HepG2 (cell line): ENCODE results near the gene ZNF48. TPM values are rescaled to one million over a fixed set of nuclear protein-coding genes. Genes with fewer than 3 reads are reported as not detected.

ENCODE experiments used
- DPF2 ChIP-seq: sonication (generic); formaldehyde crosslinking; IDR thresholded peaks from 2 replicates; pipeline ENCODE4 v1.4.0; 2020; ENCODE audit warnings: mild to moderate bottlenecking, low read depth, missing genetic modification reagents, borderline replicate concordance
- MED1 ChIP-seq: sonication (generic); formaldehyde crosslinking; IDR thresholded peaks from 2 replicates; pipeline ENCODE4 v1.4.0; 2020; ENCODE audit warnings: missing genetic modification reagents
- MEIS1 ChIP-seq: sonication (generic); formaldehyde crosslinking; IDR thresholded peaks from 2 replicates; pipeline ENCODE4 v1.9.0; 2021; ENCODE audit warnings: mild to moderate bottlenecking, missing genetic modification reagents, moderate library complexity, borderline replicate concordance
- MTF2 ChIP-seq: sonication (generic); formaldehyde crosslinking; IDR thresholded peaks from 2 replicates; pipeline ENCODE4 v1.5.0; 2020; ENCODE audit warnings: missing genetic modification reagents, borderline replicate concordance
- MXI1 ChIP-seq: IDR thresholded peaks from 3 replicates; pipeline ENCODE4 v1.6.1; 2012; ENCODE audit warnings: low read depth, low read length, inconsistent platforms, borderline replicate concordance
- PCBP2 ChIP-seq: fragments of 200-400 bp; formaldehyde crosslinking; optimal IDR thresholded peaks from 2 replicates; pipeline ENCODE3; 2018; ENCODE audit warnings: low read length, low read depth; ENCODE audit not compliant: poor library complexity, severe bottlenecking
- ZBTB10 ChIP-seq: sonication (generic); formaldehyde crosslinking; IDR thresholded peaks from 2 replicates; pipeline ENCODE4 v1.4.0; 2020; ENCODE audit warnings: missing genetic modification reagents, borderline replicate concordance
- ZKSCAN8 ChIP-seq: IDR thresholded peaks from 2 replicates; pipeline ENCODE4 v1.6.1; 2016; ENCODE audit warnings: borderline replicate concordance, missing genetic modification reagents, missing compliant biosample characterization
- ZNF280B ChIP-seq: sonication (generic); formaldehyde crosslinking; IDR thresholded peaks from 2 replicates; pipeline ENCODE4 v1.5.0; 2020; ENCODE audit warnings: missing genetic modification reagents, mild to moderate bottlenecking, borderline replicate concordance
- ZNF292 ChIP-seq: sonication (generic); formaldehyde crosslinking; IDR thresholded peaks from 2 replicates; pipeline ENCODE4 v1.8.1; 2022; ENCODE audit warnings: mild to moderate bottlenecking, low read depth, missing genetic modification reagents, borderline replicate concordance
- ZNF530 ChIP-seq: sonication (generic); formaldehyde crosslinking; IDR thresholded peaks from 2 replicates; pipeline ENCODE4 v1.5.0; 2020; ENCODE audit warnings: low read depth, mild to moderate bottlenecking, missing genetic modification reagents
- ZNF674 ChIP-seq: sonication (generic); formaldehyde crosslinking; IDR thresholded peaks from 2 replicates; pipeline ENCODE4 v1.5.0; 2020; ENCODE audit warnings: low read depth, mild to moderate bottlenecking, missing genetic modification reagents
- ZNF709 ChIP-seq: sonication (generic); formaldehyde crosslinking; IDR thresholded peaks from 2 replicates; pipeline ENCODE4 v1.5.0; 2020; ENCODE audit warnings: mild to moderate bottlenecking, missing genetic modification reagents
- ZNF792 ChIP-seq: IDR thresholded peaks from 2 replicates; pipeline ENCODE4 v1.6.1; 2016
- polyA plus RNA-seq, 8 experiments: library from polyadenylated mRNA; depleted of rRNA in 3 of 8; stranded (reverse) in 7 of 8; unstranded in 1 of 8; fragments of >200 nt; fragmentation: Illumina TruSeq in 4 of 8; extraction: Trizol in 4 of 8; gene quantifications; 2 replicates each; pipeline versions ENCODE4 v1.2.1 to v1.2.3, GENCODE V29; 2011 to 2016; ENCODE audit warnings: low read depth in 4 of 8, missing spikeins in 1 of 8, mixed read lengths in 1 of 8; ENCODE audit not compliant: insufficient read depth in 1 of 8
- total RNA-seq, 5 experiments: library from RNA; depleted of rRNA; stranded (reverse); fragments of >200 nt; fragmentation: Illumina TruSeq; extraction: Trizol; gene quantifications; 2 replicates each; pipeline ENCODE4 v1.2.3, GENCODE V29; 2016; ENCODE audit warnings: low read depth in 1 of 5
- TF ChIP-seq, protein P1 (sequence below): IDR thresholded peaks from 2 replicates; pipeline ENCODE4 v1.6.1; 2016
- TF ChIP-seq, protein P2 (sequence below): IDR thresholded peaks from 2 replicates; pipeline ENCODE4 v1.6.1; 2016; ENCODE audit warnings: low read depth, borderline replicate concordance
- TF ChIP-seq, protein P3 (sequence below): sonication (generic); formaldehyde crosslinking; IDR thresholded peaks from 2 replicates; pipeline ENCODE4 v1.4.0; 2020; ENCODE audit warnings: missing genetic modification reagents, borderline replicate concordance

The ZNF48 gene
- total and polyA plus RNA-seq, 2 of the 13 experiments (the other 11 are each of a cell fraction or from before 2014, with no cell fraction given): 9.9 to 12.3 TPM

DNA sequence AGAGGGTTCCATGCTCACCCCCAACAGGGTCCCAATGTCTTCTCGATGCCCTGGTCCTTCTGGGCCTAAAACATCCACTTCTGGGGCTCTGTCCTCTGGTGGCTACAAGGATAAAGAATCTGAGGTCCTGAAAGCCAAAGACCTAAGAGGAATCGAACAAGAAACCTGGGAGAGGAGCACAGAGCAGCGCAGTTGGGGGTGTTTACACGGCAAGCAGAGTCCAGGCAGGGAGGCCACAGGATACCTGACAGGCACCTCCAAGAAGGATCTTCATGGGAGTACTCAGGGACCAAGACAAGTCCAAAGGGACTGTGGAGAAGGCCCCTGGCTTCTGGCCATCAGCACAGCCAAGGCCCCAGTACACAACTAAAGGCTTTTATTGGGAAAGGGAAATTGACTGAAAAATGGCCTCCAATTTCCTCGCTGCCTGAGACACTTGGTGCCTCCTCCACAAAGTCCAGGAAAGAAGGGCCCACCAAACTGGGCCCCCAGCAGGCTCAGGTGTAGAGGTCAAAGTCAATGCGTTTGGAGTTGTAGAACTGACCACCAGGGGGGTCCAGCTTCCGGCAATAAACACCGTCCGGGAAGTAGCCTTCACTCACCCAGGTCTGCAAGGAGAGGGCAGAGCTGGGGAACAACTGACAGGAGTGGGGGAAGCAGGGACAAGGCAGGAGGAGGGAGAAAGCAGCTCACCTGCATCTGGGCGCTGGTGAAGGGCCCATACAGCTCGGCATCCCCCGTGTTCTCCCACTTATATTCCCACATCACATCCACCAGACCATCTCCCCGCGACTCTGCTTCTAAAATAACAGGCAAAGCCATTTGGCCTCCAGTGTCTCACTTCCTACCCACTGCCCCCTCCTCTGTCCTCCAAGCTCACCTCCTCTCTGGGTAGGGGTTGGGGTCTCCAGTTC lies 42.5 kb upstream of the ZNF48 start (continued):
- TF ChIP-seq, protein P1, sequence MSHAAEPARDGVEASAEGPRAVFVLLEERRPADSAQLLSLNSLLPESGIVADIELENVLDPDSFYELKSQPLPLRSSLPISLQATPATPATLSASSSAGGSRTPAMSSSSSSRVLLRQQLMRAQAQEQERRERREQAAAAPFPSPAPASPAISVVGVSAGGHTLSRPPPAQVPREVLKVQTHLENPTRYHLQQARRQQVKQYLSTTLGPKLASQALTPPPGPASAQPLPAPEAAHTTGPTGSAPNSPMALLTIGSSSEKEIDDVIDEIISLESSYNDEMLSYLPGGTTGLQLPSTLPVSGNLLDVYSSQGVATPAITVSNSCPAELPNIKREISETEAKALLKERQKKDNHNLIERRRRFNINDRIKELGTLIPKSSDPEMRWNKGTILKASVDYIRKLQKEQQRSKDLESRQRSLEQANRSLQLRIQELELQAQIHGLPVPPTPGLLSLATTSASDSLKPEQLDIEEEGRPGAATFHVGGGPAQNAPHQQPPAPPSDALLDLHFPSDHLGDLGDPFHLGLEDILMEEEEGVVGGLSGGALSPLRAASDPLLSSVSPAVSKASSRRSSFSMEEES (CRISPR knock-in tag): no peak
- TF ChIP-seq ZNF280B (CRISPR knock-in tag) (no peak; the same call in 1 of the 2 replicates), MXI1 (no peak), MED1 (CRISPR knock-in tag) (no peak), ZNF530 (CRISPR knock-in tag) (no peak), MEIS1 (no peak), ZKSCAN8 (CRISPR knock-in tag) (no peak), ZNF792 (CRISPR knock-in tag) (no peak), ZBTB10 (CRISPR knock-in tag) (no peak), ZNF292 (no peak), ZNF674 (CRISPR knock-in tag) (no peak), ZNF709 (CRISPR knock-in tag) (no peak), MTF2 (CRISPR knock-in tag) (no peak), DPF2 (CRISPR knock-in tag) (no peak), PCBP2 (no peak)
- TF ChIP-seq, protein P2, sequence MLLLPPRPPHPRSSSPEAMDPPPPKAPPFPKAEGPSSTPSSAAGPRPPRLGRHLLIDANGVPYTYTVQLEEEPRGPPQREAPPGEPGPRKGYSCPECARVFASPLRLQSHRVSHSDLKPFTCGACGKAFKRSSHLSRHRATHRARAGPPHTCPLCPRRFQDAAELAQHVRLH (CRISPR knock-in tag): no peak
- TF ChIP-seq, protein P3, sequence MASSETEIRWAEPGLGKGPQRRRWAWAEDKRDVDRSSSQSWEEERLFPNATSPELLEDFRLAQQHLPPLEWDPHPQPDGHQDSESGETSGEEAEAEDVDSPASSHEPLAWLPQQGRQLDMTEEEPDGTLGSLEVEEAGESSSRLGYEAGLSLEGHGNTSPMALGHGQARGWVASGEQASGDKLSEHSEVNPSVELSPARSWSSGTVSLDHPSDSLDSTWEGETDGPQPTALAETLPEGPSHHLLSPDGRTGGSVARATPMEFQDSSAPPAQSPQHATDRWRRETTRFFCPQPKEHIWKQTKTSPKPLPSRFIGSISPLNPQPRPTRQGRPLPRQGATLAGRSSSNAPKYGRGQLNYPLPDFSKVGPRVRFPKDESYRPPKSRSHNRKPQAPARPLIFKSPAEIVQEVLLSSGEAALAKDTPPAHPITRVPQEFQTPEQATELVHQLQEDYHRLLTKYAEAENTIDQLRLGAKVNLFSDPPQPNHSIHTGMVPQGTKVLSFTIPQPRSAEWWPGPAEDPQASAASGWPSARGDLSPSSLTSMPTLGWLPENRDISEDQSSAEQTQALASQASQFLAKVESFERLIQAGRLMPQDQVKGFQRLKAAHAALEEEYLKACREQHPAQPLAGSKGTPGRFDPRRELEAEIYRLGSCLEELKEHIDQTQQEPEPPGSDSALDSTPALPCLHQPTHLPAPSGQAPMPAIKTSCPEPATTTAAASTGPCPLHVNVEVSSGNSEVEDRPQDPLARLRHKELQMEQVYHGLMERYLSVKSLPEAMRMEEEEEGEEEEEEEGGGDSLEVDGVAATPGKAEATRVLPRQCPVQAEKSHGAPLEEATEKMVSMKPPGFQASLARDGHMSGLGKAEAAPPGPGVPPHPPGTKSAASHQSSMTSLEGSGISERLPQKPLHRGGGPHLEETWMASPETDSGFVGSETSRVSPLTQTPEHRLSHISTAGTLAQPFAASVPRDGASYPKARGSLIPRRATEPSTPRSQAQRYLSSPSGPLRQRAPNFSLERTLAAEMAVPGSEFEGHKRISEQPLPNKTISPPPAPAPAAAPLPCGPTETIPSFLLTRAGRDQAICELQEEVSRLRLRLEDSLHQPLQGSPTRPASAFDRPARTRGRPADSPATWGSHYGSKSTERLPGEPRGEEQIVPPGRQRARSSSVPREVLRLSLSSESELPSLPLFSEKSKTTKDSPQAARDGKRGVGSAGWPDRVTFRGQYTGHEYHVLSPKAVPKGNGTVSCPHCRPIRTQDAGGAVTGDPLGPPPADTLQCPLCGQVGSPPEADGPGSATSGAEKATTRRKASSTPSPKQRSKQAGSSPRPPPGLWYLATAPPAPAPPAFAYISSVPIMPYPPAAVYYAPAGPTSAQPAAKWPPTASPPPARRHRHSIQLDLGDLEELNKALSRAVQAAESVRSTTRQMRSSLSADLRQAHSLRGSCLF (CRISPR knock-in tag): no peak
